Bronchial epithelial cell (primary cell): ENCODE measurements around the gene EME2. TPM values are rescaled to one million over a fixed set of nuclear protein-coding genes. Genes with fewer than 3 reads are reported as not detected.
A peak's percentile ranks its signal among the peaks of the same experiment; 100 is the strongest.

Source experiments
- DNase-seq: peaks from one replicate; pipeline ENCODE4 v3.0.0-alpha.2; 2010; ENCODE audit warnings: low read depth
- FAIRE-seq: peaks from 2 replicates; lab custom pipeline; 2011; peaks lifted over from hg19 to GRCh38; lab: Jason Lieb, UNC
- H3K27me3 ChIP-seq: 2 replicates; pipeline ENCODE4 v1.5.1; 2011; ENCODE audit warnings: low read length; ENCODE audit not compliant: control insufficient read depth, insufficient read depth
- H3K36me3 ChIP-seq: 2 replicates; pipeline ENCODE4 v1.5.1; 2011; ENCODE audit warnings: low read length; ENCODE audit not compliant: control insufficient read depth, insufficient read depth
- H3K4me3 ChIP-seq: 2 replicates; pipeline ENCODE4 v1.5.1; 2011; ENCODE audit warnings: mild to moderate bottlenecking, low read depth, low read length, control low read depth
- CTCF ChIP-seq: IDR thresholded peaks from 2 replicates; pipeline ENCODE4 v1.5.1; 2011; ENCODE audit warnings: mild to moderate bottlenecking, moderate library complexity, low read length, control low read depth, inconsistent platforms; ENCODE audit not compliant: insufficient read depth, severe bottlenecking
- total RNA-seq: library from RNA; depleted of rRNA; stranded (reverse); fragments of >200 nt; gene quantifications from 2 replicates; pipeline ENCODE4 v1.2.1, GENCODE V29; 2014

The EME2 gene
- total RNA-seq, result 5.8 and 6.1 TPM in 2 replicates

- Histone ChIP-seq H3K4me3 (peak within 1 kb of the TSS; percentile 97), H3K27me3 (no peaks in the 10 kb centered on the region), H3K36me3 (peaks cover 28% of the 10 kb centered on the region)
- FAIRE-seq, result no peak
- peak; percentile 24 for DNase-seq
- TF ChIP-seq CTCF, result no peak
These were observed at the start of gene EME2 for GRCh38 chr16:1772362-1772907. Gene EME2, plus strand, starts transcription at chr16:1772810. Its CDS starts 418 bp downstream, at chr16:1773228.

- no peaks in the 10 kb centered on the region for H3K27me3 ChIP-seq
- no peak overlapping the region for H3K4me3 ChIP-seq
- peak; percentile 74 for TF ChIP-seq CTCF
- FAIRE-seq, result no peak
- peak; percentile 41 for DNase-seq
- peaks cover 13% of the 10 kb centered on the region for H3K36me3 ChIP-seq
These were observed 49.0 kb upstream of the EME2 start for GRCh38 chr16:1723450-1724147.

DNA sequence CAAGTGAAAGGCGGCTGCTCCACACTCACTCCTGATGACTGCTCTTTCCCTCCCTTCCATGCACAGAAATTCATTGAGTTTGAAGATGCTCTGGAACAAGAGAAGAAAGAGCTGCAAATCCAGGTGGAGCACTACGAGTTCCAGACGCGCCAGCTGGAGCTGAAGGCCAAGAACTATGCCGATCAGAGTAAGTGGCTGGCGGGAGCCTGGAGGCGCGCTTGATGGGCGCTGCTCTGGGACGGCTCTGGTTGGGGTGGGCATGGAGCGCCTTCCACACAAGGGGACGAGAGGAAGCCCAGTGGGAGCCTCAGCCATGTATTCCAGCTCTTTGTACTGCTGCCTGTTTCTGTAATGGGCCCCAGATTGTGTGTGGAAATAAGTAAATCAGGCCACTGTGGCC is 48.1 kb upstream of the EME2 start:
- Histone ChIP-seq H3K27me3 (no peaks in the 10 kb centered on the region), H3K36me3 (peaks cover 18% of the 10 kb centered on the region), H3K4me3 (no peak overlapping the region)
- FAIRE-seq (no peak), DNase-seq (no peak)
- no peak for TF ChIP-seq CTCF

GRCh38 chr16:1726661-1727502 is 45.7 kb upstream of the EME2 start:
- no peak for DNase-seq
- FAIRE-seq, result peak; percentile 97
- H3K27me3 ChIP-seq, result no peaks in the 10 kb centered on the region

More at GRCh38 chr16:1726661-1727502, 45.7 kb upstream of the EME2 start:
- Histone ChIP-seq H3K4me3 (no peak overlapping the region), H3K36me3 (peaks cover 20% of the 10 kb centered on the region)
- TF ChIP-seq CTCF, result no peak
